CD4-positive, alpha-beta memory T cell (primary cell): ENCODE measurements around the gene CHODL. TPM values are rescaled to one million over a fixed set of nuclear protein-coding genes. Genes with fewer than 3 reads are reported as not detected.

Source experiments
- CTCF ChIA-PET: fragments of 350-600 bp; sonication (Branson Sonifier 250); formaldehyde crosslinking; loops from one replicate; lab custom pipeline; 2021; ENCODE audit warnings: inconsistent platforms; ENCODE audit not compliant: partially characterized antibody; lab: Charles Lee
- POLR2A ChIA-PET: fragments of 350-600 bp; sonication (Branson Sonifier 250); formaldehyde crosslinking; loops from one replicate; lab custom pipeline; 2021; ENCODE audit not compliant: partially characterized antibody; lab: Charles Lee
- DNase-seq, 5 donors: peaks; one replicate each; pipeline versions ENCODE4 v3.0.0 to v3.0.0-alpha.2; 2020 to 2022; ENCODE audit warnings: mixed read lengths in 1 of 5
- H3K27ac ChIP-seq: one replicate; pipeline ENCODE4 v1.7.0; 2013; ENCODE audit warnings: low read depth, low read length
- H3K27me3 ChIP-seq: 2 replicates; pipeline ENCODE4 v1.7.0; 2013; ENCODE audit warnings: mild to moderate bottlenecking, low read length, moderate library complexity; ENCODE audit not compliant: insufficient read depth
- H3K36me3 ChIP-seq: 2 replicates; pipeline ENCODE4 v1.7.0; 2013; ENCODE audit warnings: mild to moderate bottlenecking, low read length, moderate library complexity; ENCODE audit not compliant: insufficient read depth
- H3K4me1 ChIP-seq: 2 replicates; pipeline ENCODE4 v1.7.0; 2013; ENCODE audit warnings: mild to moderate bottlenecking, low read length, moderate library complexity; ENCODE audit not compliant: insufficient read depth
- H3K4me3 ChIP-seq, 2 donors: one replicate each; pipeline ENCODE4 v1.7.0; 2013; ENCODE audit warnings: low read length in 2 of 2, mild to moderate bottlenecking in 1 of 2
- H3K9me3 ChIP-seq, 2 donors: one replicate each; pipeline ENCODE4 v1.7.0; 2013; ENCODE audit warnings: low read length in 2 of 2, control low read depth in 1 of 2; ENCODE audit not compliant: control insufficient read depth in 1 of 2
- H3K27ac Mint-ChIP-seq, 7 donors: one replicate each; pipeline ENCODE4 v1.8.0; 2020 to 2021; ENCODE audit warnings: mixed read lengths in 7 of 7, mild to moderate bottlenecking in 6 of 7, inconsistent platforms in 3 of 7, moderate library complexity in 3 of 7
- H3K27me3 Mint-ChIP-seq, 2 donors: one replicate each; pipeline ENCODE4 v1.8.0; 2020 to 2021; ENCODE audit warnings: mixed read lengths in 2 of 2
- H3K36me3 Mint-ChIP-seq, 2 donors: one replicate each; pipeline ENCODE4 v1.8.0; 2020 to 2021; ENCODE audit warnings: mixed read lengths in 2 of 2, inconsistent platforms in 1 of 2, mild to moderate bottlenecking in 1 of 2
- H3K4me1 Mint-ChIP-seq, 4 donors: one replicate each; pipeline ENCODE4 v1.8.0; 2020 to 2021; ENCODE audit warnings: mixed read lengths in 4 of 4, mild to moderate bottlenecking in 1 of 4
- H3K4me3 Mint-ChIP-seq, 8 donors: one replicate each; pipeline ENCODE4 v1.8.0; 2020 to 2021; ENCODE audit warnings: mixed read lengths in 8 of 8, mild to moderate bottlenecking in 7 of 8, moderate library complexity in 6 of 8, inconsistent platforms in 3 of 8
- H3K9me3 Mint-ChIP-seq, 8 donors: one replicate each; pipeline ENCODE4 v1.8.0; 2020 to 2021; ENCODE audit warnings: mixed read lengths in 8 of 8, mild to moderate bottlenecking in 5 of 8, inconsistent platforms in 3 of 8, moderate library complexity in 1 of 8
- intact Hi-C: fragments of 100-400 bp; cut with micrococcal nuclease; formaldehyde crosslinking; loops from one replicate; pipeline ENCODE4 v1.15.1; 2023
- polyA plus RNA-seq, 2 donors: library from polyadenylated mRNA; unstranded; fragments of 300-500 nt; fragmentation: Illumina TruSeq; gene quantifications; one replicate each; pipeline ENCODE4 v1.2.3, GENCODE V29; 2021
- total RNA-seq, 2 experiments: library from RNA; stranded (reverse); gene quantifications; one replicate each; pipeline ENCODE4 v1.2.3, GENCODE V29; 2021

The CHODL gene
- total and polyA plus RNA-seq, 4 experiments from 2014 or later, result 0.20 to 0.42 (median 0.25) TPM; not detected in 1

DNA sequence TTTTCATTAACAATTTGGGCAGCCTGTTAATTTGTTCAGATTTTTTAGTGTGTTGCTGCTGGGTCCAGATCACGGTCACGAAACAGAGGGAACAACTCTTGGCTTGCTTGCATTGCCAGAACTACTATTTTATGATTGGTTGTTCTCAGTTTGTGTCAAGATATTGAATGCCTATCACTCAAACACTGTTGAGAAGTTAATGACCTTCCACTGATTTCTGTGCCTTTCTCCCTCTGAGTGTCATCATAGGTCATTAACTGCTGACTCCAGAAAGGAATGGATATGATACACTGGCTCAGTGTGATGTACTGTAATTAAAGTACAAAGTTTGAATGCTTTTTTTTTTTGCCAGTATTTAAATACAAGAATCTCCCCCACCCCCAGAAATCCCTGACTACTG is 9.2 kb downstream of the CHODL start:
- no peaks in the 10 kb centered on the region for H3K36me3 Mint-ChIP-seq
- POLR2A ChIA-PET, result no interaction called here
- no peak for DNase-seq
- Histone ChIP-seq H3K4me3 (no peak overlapping the region), H3K9me3 (no peaks in the 10 kb centered on the region), H3K27me3 (no peaks in the 10 kb centered on the region), H3K4me1 (no peaks in the 10 kb centered on the region), H3K36me3 (no peaks in the 10 kb centered on the region), H3K27ac (no peak overlapping the region)
- CTCF ChIA-PET, result no interaction called here
- no peak overlapping the region for H3K4me3 Mint-ChIP-seq
- H3K4me1 Mint-ChIP-seq, result no peaks in the 10 kb centered on the region
- intact Hi-C loops, result loop anchor here (10.0 kb wide), 1 partner anchor 61 kb away; no protein-coding TSS in a partner anchor
- H3K27me3 Mint-ChIP-seq, result no peaks in the 10 kb centered on the region
- H3K9me3 Mint-ChIP-seq, result peaks cover 0 to 3% (median 0%) of the 10 kb centered on the region in 8 donors
- H3K27ac Mint-ChIP-seq, result no peak overlapping the region

DNA sequence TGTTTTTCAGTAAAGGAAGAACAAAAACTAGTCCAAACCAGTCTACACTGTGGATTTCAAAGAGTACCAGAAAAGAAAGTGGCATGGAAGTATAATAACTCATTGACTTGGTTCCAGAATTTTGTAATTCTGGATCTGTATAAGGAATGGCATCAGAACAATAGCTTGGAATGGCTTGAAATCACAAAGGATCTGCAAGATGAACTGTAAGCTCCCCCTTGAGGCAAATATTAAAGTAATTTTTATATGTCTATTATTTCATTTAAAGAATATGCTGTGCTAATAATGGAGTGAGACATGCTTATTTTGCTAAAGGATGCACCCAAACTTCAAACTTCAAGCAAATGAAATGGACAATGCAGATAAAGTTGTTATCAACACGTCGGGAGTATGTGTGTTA is 21.3 kb downstream of the CHODL start:
- H3K4me1 Mint-ChIP-seq, result no peaks in the 10 kb centered on the region
- DNase-seq, result no peak
- no peak overlapping the region for H3K4me3 ChIP-seq
- ChIA-PET POLR2A (no interaction called here), CTCF (no interaction called here)
- no peak overlapping the region for H3K4me3 Mint-ChIP-seq
- no peaks in the 10 kb centered on the region for H3K27me3 Mint-ChIP-seq
- H3K4me1 ChIP-seq, result no peaks in the 10 kb centered on the region
- H3K27ac Mint-ChIP-seq, result no peak overlapping the region
- no peaks in the 10 kb centered on the region for H3K36me3 ChIP-seq
- H3K9me3 ChIP-seq, result no peaks in the 10 kb centered on the region
- intact Hi-C loops, result no loop called here
- H3K27me3 ChIP-seq, result no peaks in the 10 kb centered on the region
- no peaks in the 10 kb centered on the region for H3K36me3 Mint-ChIP-seq
- peaks cover 0 to 5% (median 0%) of the 10 kb centered on the region in 8 donors for H3K9me3 Mint-ChIP-seq
- no peak overlapping the region for H3K27ac ChIP-seq

DNA sequence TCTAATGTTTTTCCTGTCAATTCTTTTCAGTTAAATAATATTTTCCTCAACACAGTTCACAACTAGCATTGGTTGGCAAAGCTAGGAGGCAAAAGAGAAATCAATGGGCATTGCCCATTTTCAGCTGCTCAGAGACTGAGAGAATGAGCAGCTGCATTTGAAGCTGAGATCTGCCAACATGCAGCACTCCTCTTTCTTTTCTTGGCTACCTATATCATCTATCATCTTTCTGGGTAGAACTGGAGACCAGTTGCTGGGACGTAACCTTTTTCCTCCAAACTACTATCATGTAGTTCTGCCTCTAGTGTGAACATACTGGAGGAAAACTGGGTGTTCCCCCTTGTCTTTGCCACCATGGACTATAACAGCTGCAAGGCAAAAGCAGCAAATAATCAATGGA is 22.9 kb downstream of the CHODL start:
- H3K4me1 ChIP-seq, result no peaks in the 10 kb centered on the region
- H3K4me3 Mint-ChIP-seq, result no peak overlapping the region
- intact Hi-C loops, result no loop called here
- no peaks in the 10 kb centered on the region for H3K36me3 ChIP-seq
- H3K9me3 ChIP-seq, result no peaks in the 10 kb centered on the region
- no peaks in the 10 kb centered on the region for H3K36me3 Mint-ChIP-seq
- ChIA-PET CTCF (no interaction called here), POLR2A (no interaction called here)
- peaks cover 0 to 5% (median 0%) of the 10 kb centered on the region in 8 donors for H3K9me3 Mint-ChIP-seq
- H3K4me3 ChIP-seq, result no peak overlapping the region
- H3K27me3 Mint-ChIP-seq, result no peaks in the 10 kb centered on the region
- no peak overlapping the region for H3K27ac Mint-ChIP-seq
- no peak for DNase-seq
- H3K27me3 ChIP-seq, result no peaks in the 10 kb centered on the region
- H3K27ac ChIP-seq, result no peak overlapping the region
- H3K4me1 Mint-ChIP-seq, result no peaks in the 10 kb centered on the region

DNA sequence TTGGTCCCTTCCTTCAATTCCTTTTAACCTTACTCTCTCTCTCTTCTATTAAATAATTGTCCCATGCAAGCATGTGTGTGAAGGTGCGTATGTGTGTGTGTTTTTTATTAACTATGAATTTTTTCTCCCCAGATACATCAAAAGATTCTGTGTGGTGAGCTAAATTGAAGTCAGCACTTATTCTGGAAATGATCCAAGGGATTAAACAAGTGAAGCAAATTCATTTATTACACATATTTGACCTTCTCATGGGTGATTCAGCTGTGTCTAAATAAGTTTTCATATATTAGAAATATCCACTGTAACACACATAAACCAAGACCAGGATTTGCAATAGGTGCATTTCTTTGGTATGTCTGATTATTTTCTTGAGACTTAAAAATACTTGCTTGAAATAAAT is 24.3 kb downstream of the CHODL start:
- Mint-ChIP-seq H3K9me3 (peaks cover 0 to 5% (median 0%) of the 10 kb centered on the region in 8 donors), H3K4me1 (no peaks in the 10 kb centered on the region), H3K27ac (no peak overlapping the region), H3K27me3 (no peaks in the 10 kb centered on the region), H3K36me3 (no peaks in the 10 kb centered on the region), H3K4me3 (no peak overlapping the region)
- Histone ChIP-seq H3K4me1 (no peaks in the 10 kb centered on the region), H3K27me3 (no peaks in the 10 kb centered on the region), H3K9me3 (no peaks in the 10 kb centered on the region), H3K4me3 (no peak overlapping the region), H3K27ac (no peak overlapping the region), H3K36me3 (no peaks in the 10 kb centered on the region)
- POLR2A ChIA-PET, result no interaction called here
- no peak for DNase-seq
- intact Hi-C loops, result no loop called here
- CTCF ChIA-PET, result no interaction called here

DNA sequence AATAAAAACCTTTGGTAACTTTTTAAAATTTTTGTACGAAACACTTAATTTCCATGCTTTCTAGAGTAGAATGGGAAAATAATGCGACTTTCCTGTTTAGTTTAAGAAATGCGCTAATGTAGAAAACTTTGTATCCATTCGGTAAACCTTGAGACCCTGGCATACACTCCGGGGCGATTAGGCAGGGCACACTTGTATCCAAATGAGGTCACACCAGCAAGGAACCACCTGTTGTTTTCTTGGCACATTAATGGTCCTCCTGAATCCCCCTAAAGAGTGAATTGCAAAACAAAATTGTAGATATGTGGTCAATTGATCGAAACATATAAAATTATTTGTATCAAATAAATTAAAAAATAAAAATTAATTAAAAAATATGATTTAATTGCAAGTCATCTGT is 25.2 kb downstream of the CHODL start:
- H3K9me3 ChIP-seq, result no peaks in the 10 kb centered on the region
- H3K27ac Mint-ChIP-seq, result no peak overlapping the region
- no peaks in the 10 kb centered on the region for H3K4me1 Mint-ChIP-seq
- H3K4me3 Mint-ChIP-seq, result no peak overlapping the region
- H3K27ac ChIP-seq, result no peak overlapping the region
- peaks cover 0 to 5% (median 0%) of the 10 kb centered on the region in 8 donors for H3K9me3 Mint-ChIP-seq
- ChIA-PET POLR2A (no interaction called here), CTCF (no interaction called here)
- H3K27me3 ChIP-seq, result no peaks in the 10 kb centered on the region
- no peaks in the 10 kb centered on the region for H3K27me3 Mint-ChIP-seq
- no peaks in the 10 kb centered on the region for H3K4me1 ChIP-seq
- H3K36me3 ChIP-seq, result no peaks in the 10 kb centered on the region
- no peaks in the 10 kb centered on the region for H3K36me3 Mint-ChIP-seq
- DNase-seq, result no peak
- intact Hi-C loops, result no loop called here
- no peak overlapping the region for H3K4me3 ChIP-seq

DNA sequence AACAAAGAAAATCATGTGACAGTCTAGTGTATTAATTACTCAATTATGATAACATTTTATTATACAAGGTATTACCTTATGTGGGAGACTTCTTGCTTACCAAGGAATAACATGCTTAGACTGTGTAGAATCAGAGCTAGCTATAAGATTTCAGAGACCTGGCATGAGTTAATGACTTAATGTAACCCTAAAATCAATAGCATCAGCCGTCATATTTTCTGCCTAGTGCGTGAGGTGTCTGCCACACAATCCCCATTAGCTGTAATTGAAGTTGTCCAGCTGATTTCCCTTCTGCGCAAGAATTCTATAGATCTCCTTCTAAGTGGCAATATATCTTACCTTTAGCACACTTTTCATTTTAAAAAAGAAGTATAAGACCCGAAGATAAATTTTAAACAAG is 28.8 kb downstream of the CHODL start:
- Histone ChIP-seq H3K36me3 (no peaks in the 10 kb centered on the region), H3K4me1 (no peaks in the 10 kb centered on the region), H3K4me3 (no peak overlapping the region), H3K27ac (no peak overlapping the region), H3K27me3 (no peaks in the 10 kb centered on the region), H3K9me3 (no peaks in the 10 kb centered on the region)
- no peaks in the 10 kb centered on the region for H3K4me1 Mint-ChIP-seq
- intact Hi-C loops, result no loop called here
- H3K27me3 Mint-ChIP-seq, result no peaks in the 10 kb centered on the region
- H3K4me3 Mint-ChIP-seq, result no peak overlapping the region
- ChIA-PET CTCF (no interaction called here), POLR2A (no interaction called here)
- no peak overlapping the region for H3K27ac Mint-ChIP-seq
- H3K9me3 Mint-ChIP-seq, result peaks cover 0 to 3% (median 0%) of the 10 kb centered on the region in 8 donors
- no peaks in the 10 kb centered on the region for H3K36me3 Mint-ChIP-seq
- no peak for DNase-seq

DNA sequence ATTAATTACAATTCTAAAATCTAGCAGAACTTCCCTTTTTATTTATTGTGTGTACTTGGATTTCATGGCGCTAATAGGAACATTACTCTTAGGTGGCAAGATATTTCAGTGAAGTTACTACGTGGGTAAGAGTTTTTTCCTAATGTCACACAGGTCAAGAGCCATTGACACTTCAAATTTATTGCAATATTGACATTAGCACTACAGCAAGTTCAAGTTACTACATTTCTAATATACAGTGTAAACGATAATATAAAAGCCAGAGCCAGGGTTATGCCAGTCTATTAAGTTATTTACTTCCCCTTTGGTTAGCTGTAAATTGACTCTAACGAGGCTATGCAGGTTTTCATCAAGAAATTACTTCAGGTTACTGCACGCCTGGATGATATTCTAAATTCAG is 29.7 kb downstream of the CHODL start:
- Mint-ChIP-seq H3K36me3 (no peaks in the 10 kb centered on the region), H3K9me3 (peaks cover 0 to 2% (median 0%) of the 10 kb centered on the region in 8 donors), H3K4me3 (no peak overlapping the region), H3K27ac (no peak overlapping the region), H3K4me1 (no peaks in the 10 kb centered on the region), H3K27me3 (no peaks in the 10 kb centered on the region)
- H3K36me3 ChIP-seq, result no peaks in the 10 kb centered on the region
- DNase-seq, result no peak
- no peaks in the 10 kb centered on the region for H3K4me1 ChIP-seq
- no peaks in the 10 kb centered on the region for H3K9me3 ChIP-seq
- no peak overlapping the region for H3K4me3 ChIP-seq
- no peak overlapping the region for H3K27ac ChIP-seq
- CTCF ChIA-PET, result no interaction called here
- POLR2A ChIA-PET, result no interaction called here
- no peaks in the 10 kb centered on the region for H3K27me3 ChIP-seq
- intact Hi-C loops, result no loop called here

DNA sequence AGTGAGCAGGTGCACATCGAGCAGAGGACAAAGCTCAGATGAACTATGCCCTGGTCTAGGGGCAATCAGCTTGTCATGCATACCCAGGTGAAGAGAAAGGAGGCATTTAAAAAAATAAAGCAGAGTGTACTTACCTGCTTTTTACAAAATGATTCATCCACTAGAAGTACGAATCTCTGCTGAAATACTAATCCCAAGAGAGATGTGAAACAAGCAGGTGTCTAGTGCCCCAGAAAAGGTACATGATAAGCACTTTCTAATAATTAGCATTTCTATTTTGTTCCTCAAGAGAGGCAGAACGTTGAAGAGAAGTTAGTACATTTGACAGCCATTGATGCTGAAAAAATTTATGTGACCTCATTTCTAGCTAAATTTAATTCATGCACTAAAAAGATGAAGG is 31.1 kb downstream of the CHODL start:
- CTCF ChIA-PET, result no interaction called here
- no peak for DNase-seq
- no peaks in the 10 kb centered on the region for H3K4me1 ChIP-seq
- Mint-ChIP-seq H3K36me3 (no peaks in the 10 kb centered on the region), H3K4me3 (no peak overlapping the region), H3K27ac (no peak overlapping the region), H3K4me1 (no peaks in the 10 kb centered on the region), H3K27me3 (no peaks in the 10 kb centered on the region), H3K9me3 (peaks cover 0 to 6% (median under 1%) of the 10 kb centered on the region in 8 donors)
- H3K27ac ChIP-seq, result no peak overlapping the region
- H3K27me3 ChIP-seq, result no peaks in the 10 kb centered on the region
- POLR2A ChIA-PET, result no interaction called here
- H3K4me3 ChIP-seq, result no peak overlapping the region
- H3K36me3 ChIP-seq, result no peaks in the 10 kb centered on the region
- H3K9me3 ChIP-seq, result no peaks in the 10 kb centered on the region
- intact Hi-C loops, result no loop called here
